Measurements from ENCODE around the gene GP1BB.

GP1BB gene

DNA sequence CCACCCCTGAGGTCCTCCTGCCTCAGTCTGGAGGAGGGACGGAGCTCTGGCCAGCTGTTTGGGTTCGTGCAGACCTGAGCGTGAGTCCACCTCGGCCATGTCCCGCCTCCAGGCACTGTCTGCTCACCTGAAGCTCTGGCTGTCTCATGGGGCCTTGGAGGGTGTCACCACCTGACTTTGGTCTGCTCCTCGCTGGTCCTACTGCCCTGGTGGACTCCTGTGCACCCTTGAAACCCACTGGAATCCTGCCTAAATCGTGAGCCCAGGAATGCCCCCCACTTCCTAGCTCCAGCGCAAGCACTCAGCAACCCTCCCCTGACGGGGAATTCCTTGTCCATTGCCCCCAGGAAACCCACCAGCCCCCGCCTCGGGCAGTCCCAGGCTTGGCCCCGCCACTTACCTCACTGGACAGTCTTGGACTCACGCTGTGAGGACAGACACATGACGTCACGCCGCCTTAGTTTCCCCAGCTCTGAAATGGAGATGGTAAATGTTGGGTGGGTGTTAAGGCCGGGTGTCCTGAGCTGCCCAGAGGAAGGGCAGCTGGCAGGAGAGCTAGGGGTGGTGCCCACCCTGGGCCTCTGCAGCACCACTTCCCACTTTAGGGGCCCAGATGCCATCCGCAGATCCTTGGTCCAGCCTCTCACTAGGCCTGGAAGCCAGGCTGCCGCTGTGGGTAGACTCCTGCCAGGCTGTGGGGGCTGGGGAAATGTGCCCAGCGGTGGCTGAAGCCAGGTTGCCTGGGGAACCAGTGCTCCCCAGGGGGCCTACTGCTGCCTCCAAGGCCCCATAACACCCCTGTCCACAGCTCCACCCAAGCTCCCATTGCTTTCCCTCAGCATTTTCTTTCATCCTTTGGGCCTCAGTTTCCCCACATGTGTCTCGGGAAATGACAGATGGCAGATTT, 19.1 kb downstream of the GP1BB start:
- DNase-seq: no peak

GRCh38 chr22:19743081-19743480, 19.7 kb downstream of the GP1BB start:
- no peak for DNase-seq

DNA sequence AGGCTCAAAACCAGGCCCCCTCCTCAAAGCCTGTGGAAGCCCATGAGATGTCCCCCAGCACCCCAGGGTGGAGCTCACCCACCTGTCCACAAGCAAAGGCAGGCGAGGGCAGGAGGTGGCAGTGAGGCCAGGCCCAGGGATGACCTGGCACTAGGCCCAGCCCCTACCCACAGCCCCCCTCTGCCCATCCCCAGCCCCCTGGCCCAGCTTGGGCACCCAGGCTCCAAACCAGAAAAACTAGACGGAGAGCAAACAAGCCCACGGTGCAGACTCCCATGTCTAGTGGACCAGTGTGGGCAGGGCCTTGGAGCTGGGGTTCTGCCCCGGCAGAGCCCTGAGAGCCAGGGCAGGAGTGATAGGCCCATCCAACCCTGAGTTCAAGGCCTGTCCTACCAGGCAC, 20.3 kb downstream of the GP1BB start:
- no peak for DNase-seq

DNA sequence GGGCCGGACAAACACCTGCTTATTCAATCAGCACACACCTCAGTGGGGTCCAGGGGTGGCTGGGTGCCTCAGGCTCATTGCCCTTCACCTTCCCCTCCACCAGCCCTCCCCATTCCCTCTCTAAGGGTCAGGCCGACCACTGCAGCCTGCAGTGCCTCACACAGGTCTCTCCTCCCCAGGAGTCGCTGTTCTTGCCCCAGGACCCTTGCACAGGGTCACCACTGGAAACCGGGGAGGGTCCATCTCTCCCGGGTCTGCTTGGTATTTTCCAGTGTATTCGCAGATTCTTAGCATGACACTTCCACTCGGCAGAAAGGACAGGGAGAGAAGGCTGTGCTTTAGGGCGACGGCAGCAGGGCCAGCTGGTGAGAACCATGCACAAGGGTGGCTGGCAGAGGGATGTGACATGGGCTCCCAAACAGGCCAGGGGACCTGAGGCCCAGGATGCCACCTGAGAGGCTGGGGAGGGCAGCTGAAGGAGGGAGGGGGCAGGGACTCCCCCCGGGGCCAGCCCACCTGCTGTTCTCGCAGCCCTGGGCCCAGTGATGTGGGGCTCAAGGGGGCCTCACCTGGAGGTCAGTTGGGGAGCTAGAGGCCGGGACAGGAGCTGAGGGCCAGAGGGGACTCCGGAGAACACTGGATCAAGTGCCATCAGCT, 21.1 kb downstream of the GP1BB start:
- DNase-seq: no peak

- no peak for DNase-seq
These were observed 22.1 kb downstream of the GP1BB start for GRCh38 chr22:19745155-19746101.

DNA sequence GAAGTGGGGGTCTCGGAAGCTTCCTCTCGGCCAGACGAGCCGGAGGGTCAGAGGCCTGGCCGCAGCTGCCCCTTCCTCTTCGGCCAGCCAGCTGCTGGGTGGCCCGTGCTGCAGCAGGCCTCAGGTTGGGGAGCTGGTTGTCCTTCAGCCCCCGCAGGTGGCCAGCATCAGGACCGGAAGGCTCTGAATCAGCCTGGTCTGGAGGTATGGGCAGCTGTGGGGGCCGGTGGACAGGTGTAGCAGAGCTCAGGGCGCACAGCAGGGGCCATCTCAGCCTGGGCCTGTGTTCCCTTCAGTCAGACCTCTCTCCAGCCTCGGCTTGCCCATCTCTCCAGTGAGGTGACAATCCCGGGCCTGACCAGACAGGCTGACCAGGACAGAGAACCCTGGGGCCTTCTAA, 23.4 kb downstream of the GP1BB start:
- no peak for DNase-seq

DNA sequence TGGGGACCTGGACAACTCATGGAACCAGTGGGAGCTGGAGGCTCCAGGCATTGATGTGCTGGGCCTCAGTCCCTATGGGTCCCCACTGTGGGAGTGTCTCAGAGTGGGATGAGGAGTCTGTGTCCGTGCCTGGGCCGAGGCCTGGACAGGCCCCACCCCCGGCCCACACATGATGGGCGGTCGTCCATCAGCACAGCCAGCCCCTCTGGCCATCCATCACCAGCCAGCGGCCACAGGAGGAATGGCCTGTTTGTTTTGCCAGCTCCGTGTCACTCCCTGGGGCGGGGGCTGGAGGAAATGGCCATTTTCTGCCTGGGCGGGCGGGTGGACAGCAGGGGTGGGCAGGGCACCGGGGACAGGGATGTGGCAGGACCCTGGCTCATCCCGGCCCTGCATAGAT, 24.2 kb downstream of the GP1BB start:
- DNase-seq: no peak

DNA sequence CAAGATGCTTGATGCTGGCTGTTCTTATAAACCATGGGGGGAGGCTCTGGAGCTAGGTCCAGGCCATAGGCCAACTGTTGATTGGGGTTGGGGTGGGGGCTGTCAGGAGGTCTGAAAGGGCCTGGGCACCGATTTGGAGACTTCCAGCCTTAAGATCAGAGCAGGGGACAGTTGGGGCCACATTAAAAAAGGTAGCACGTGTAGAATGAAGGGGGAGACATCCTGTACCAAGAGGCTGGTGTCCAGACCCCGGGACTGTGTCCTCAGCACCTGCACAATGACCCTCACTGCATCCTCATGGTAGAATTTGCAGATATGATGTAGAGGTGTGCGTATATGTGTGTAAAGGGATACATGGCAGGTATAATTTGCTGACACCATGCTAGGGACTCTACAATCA, 24.8 kb downstream of the GP1BB start:
- DNase-seq: no peak

DNA sequence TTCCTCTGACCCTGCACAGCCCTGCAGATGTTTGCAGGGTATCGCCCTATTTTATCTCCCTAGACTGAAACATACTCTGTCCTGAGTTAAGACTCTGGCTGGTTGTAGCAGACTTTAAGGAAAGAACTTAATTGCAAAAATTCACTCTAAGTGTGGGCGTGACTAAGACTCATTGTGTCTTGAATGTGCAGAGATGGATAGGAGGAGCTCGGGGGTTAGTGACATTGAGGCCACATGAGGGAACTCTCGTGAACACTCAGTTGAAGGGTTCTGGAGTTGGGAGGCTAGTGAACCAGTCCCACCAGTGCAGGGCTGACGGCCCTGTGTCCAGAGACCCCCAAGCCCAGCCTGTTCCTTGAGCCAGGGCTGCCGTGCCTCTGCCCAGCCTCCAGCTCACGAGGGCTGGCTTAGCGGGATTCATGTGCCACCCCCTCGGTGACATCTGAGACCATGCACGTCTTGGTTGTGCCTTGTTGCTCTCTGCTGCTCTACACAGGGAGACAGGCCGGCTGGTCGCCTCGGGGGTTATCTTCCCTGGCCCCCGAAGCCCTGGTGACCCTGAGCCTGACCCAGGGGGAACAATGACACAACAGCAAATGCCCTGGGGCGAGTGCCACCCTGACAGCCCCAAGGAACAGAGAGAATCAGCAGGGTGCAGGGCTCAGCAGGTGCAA, 25.8 kb downstream of the GP1BB start:
- no peak for DNase-seq

- no peak for DNase-seq
These were observed 26.5 kb downstream of the GP1BB start for GRCh38 chr22:19749876-19750275.

DNA sequence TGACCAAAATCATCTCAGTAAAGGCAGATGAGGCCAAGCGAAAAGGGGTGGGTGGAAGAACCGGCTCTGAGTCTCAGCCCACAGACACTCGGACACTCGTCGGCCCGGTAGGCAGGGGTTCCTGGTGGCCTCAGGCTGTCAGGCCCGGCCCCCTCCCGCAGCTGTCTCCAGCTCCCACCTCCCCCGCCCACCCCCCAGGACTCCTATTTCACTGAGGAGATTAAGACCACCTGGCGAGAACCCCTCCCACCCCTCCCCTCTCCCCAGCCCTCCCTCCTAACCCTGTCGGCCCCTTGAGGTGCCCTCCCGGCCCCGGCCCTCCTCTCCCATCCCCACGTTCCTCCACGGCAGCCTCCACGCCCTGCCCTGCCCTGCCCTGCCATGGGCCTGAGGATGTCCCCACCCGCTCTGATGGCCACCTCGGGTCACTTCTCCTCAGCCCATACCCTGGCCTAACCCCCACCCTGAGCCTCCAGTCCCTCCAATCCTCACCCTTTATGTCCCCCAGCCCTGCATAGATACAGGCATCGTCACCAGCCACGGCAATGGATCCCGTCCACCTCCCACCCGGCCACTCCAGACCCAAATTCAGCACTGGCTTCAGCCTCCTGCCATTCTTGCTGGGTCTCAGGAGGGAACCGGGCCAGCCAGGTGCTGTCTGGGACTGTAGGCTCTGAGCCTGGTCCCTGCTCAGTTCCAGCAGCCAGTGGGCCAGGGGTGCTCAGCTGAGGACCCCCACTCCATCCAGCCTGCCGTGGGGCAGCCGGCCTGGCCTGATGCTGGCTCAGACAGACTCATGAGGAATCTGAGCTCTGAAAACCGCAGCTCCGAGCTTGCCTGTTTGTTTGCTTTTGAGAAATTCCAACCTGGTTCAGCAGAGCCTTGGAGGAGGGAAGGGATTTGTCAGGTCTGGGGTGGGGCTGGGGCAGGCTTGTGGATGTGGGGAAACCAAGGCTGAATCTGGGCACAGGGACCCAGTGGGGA, 27.5 kb downstream of the GP1BB start:
- no peak for DNase-seq

GRCh38 chr22:19751497-19752245, 28.3 kb downstream of the GP1BB start:
- DNase-seq: no peak

DNA sequence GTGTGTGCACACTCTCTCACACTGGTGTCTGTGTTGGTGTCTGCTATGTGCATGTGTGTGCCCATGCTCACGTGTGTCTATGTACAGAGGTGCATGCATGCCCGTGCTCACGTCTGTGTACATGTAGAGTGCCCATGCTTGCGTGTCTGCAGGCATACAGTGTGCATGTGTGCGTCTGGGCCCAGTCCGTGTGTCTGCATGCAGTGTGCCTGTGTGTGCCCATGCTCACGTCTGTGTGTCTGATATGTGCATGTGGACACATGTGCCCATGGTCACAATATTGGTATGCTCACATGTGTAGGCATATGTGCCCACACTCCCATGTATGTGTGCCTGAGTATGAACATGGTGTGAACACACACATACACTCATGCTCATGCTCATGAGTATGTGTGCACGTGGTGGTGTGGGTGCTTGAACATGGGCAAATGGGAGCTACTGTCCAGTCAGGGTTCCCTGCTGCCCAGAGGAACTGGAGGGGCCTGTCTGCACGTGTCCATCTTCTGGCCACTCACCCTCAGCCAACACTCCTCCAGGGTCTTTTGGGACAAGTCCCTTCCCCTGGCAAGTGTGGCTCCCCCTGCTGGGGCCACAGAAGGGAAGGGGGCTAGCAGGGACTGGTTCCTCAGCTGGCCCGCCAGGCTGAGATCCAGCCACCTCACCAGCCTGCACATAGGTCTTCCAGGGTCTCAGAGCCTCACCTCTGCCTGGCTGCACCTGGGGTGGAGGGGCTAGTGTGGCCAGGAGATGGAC, 29.9 kb downstream of the GP1BB start:
- no peak for DNase-seq

DNA sequence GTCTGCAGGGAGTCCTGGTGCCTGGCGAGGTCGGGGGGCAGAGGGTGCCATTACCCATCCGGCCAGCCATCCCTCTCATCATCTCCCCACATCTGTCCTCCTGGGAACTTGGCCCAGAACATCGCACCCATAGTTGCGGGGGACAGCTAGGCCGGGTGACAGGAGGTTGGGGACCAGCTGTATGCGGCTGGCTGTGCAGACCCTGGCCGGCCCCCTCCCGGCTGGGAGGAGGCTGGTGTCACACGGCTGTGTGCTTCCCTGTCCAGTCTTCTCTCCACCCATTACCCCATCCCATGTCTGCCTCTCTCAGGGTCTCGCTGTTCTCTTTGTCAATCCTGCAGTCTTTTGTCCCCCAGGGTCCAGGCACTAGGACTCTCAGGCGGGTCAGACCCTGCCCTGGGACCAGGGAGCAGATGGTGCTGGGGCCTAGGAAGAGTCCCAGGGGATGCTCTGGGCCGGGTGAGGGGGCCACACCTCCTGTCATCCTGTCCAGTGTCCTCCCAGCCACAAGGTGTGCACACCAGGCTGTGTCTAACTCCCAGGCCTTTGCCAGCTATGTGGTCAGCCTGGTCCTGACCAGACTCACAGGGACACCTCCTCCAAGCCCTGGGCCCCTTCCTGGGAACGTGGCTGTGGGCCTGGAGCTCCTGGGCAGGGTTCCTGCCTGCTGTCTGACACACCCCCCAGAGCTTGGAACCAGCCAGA, 30.8 kb downstream of the GP1BB start:
- no peak for DNase-seq

DNA sequence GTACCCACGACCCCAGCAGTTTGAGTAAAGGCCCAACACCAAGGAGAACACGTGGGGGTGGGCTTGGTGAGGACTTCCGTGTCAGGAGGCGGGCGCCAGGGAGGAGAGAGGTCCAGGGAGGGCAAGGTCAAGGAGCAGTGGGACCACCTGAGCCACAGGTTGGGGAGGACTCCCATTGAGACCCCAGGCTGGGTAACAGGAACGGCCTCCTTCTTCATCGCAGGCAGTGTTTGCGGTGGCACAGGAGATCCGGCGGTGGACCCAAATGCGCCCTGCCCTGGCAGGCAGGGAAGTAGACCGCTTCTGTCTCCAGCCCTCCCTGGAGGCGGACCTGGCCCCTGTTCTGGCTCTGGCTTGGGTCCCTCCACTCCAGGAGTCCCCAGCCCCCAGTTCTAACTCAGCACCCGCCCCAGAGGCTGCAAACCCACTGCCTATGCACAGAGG, 31.4 kb downstream of the GP1BB start:
- no peak for DNase-seq

DNA sequence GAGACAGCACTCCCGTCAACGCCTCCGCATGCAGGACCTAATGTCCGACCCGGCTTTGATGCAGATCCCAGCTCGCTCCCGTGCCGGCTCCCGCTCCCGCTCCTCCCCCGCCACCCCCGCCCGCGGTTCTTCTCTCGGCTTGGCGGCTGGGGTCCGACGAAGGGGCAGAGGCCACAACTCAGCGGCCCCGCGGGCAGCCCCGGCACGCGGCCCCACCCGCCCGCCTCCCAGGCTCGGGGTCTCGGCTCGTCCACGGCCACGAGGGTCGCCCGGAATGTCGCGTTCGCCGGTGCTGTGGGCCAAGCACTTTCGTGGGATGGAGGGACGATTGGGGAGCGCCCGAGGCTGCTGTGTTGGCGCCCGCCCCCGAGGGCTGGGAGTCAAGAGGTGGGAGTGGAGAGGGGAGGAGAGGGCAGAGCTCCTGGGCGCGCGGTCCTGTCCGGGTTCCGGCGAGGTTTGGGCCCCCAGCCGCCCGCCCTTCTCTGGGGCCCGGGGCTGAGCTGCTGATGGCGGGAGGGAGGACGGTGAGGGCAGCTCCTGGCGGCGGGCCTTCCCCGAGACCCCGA, 31.9 kb downstream of the GP1BB start:
- DNase-seq: no peak

DNA sequence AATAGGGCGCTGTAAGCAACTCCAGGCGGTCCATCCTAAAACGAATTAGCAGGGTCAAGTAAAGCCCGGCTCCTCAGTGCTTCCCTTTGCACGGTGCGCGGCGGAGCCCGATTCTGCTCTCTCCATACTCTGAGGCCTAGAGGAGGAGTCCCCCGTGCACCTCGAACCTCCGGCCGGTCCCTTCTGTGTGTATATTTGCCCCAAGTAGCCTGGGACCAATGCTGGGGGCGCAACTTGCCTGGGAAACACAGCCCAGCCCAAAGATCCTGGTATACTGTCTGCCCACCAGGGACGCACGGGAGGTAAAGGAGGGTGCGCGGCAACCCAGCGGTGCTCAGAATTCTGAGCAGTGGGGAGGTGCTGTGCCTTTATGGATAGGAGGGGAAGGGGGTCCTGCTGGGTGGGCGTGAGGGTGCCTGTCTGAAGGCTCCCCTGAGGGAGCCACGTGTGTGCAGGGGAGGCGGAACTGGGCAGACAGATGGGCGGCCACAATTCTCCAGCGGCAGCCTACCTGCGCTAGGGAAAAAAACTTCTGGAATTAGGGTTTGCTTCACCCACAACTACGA, 32.5 kb downstream of the GP1BB start:
- no peak for DNase-seq
